IPS-18a (cell line): ENCODE measurements around the gene FBXO27.
A peak's percentile ranks its signal among the peaks of the same experiment; 100 is the strongest.

Experiments used
- H3K27ac ChIP-seq: one replicate; pipeline ENCODE4 v1.5.1; 2013; ENCODE audit warnings: low read length
- H3K27me3 ChIP-seq: one replicate; pipeline ENCODE4 v1.6.1; 2013; ENCODE audit warnings: mild to moderate bottlenecking, low read length; ENCODE audit not compliant: control insufficient read depth, insufficient read depth
- H3K36me3 ChIP-seq: one replicate; pipeline ENCODE4 v1.6.1; 2013; ENCODE audit warnings: low read depth, low read length; ENCODE audit not compliant: control insufficient read depth
- H3K4me1 ChIP-seq: one replicate; pipeline ENCODE4 v1.6.1; 2013; ENCODE audit warnings: low read depth, low read length; ENCODE audit not compliant: control insufficient read depth
- H3K4me3 ChIP-seq: one replicate; pipeline ENCODE4 v1.5.1; 2013; ENCODE audit warnings: low read length
- H3K9ac ChIP-seq: one replicate; pipeline ENCODE4 v1.6.1; 2013; ENCODE audit warnings: mild to moderate bottlenecking, low read length, moderate library complexity
- H3K9me3 ChIP-seq: one replicate; pipeline ENCODE4 v1.6.1; 2013; ENCODE audit warnings: low read depth, low read length; ENCODE audit not compliant: control insufficient read depth

Gene FBXO27

GRCh38 chr19:38980583-38981374 lies 51.6 kb downstream of the FBXO27 start:
- Histone ChIP-seq H3K27ac (no peak overlapping the region), H3K36me3 (no peaks in the 10 kb centered on the region), H3K4me3 (no peak overlapping the region), H3K9me3 (no peaks in the 10 kb centered on the region), H3K9ac (no peak overlapping the region), H3K4me1 (peaks cover 7% of the 10 kb centered on the region), H3K27me3 (no peaks in the 10 kb centered on the region)

GRCh38 chr19:38979812-38980211 lies 52.5 kb downstream of the FBXO27 start:
- no peaks in the 10 kb centered on the region for H3K27me3 ChIP-seq
- no peak overlapping the region for H3K9ac ChIP-seq
- no peak overlapping the region for H3K27ac ChIP-seq
- no peaks in the 10 kb centered on the region for H3K36me3 ChIP-seq
- peaks cover 7% of the 10 kb centered on the region for H3K4me1 ChIP-seq
- no peaks in the 10 kb centered on the region for H3K9me3 ChIP-seq
- no peak overlapping the region for H3K4me3 ChIP-seq

GRCh38 chr19:38978326-38978689 lies 54.0 kb downstream of the FBXO27 start:
- Histone ChIP-seq H3K36me3 (no peaks in the 10 kb centered on the region), H3K27ac (no peak overlapping the region), H3K9ac (no peak overlapping the region), H3K4me1 (peaks cover 11% of the 10 kb centered on the region), H3K4me3 (no peak overlapping the region), H3K9me3 (no peaks in the 10 kb centered on the region), H3K27me3 (no peaks in the 10 kb centered on the region)

- Histone ChIP-seq H3K4me3 (no peak overlapping the region), H3K27me3 (no peaks in the 10 kb centered on the region), H3K9me3 (no peaks in the 10 kb centered on the region), H3K4me1 (peaks cover 11% of the 10 kb centered on the region), H3K27ac (no peak overlapping the region), H3K9ac (no peak overlapping the region), H3K36me3 (no peaks in the 10 kb centered on the region)
Measured at GRCh38 chr19:38977445-38978325, 54.7 kb downstream of the FBXO27 start.

- Histone ChIP-seq H3K27ac (no peak overlapping the region), H3K36me3 (no peaks in the 10 kb centered on the region), H3K4me1 (peaks cover 11% of the 10 kb centered on the region), H3K4me3 (peak overlapping the region; percentile 53), H3K9ac (peak overlapping the region; percentile 49), H3K27me3 (no peaks in the 10 kb centered on the region), H3K9me3 (no peaks in the 10 kb centered on the region)
Measured at GRCh38 chr19:38975861-38976271, 56.5 kb downstream of the FBXO27 start.

- H3K4me3 ChIP-seq, result peak within 1 kb of the TSS; percentile 82
- peaks cover 11% of the 10 kb centered on the region for H3K4me1 ChIP-seq
- no peaks in the 10 kb centered on the region for H3K27me3 ChIP-seq
- H3K27ac ChIP-seq, result no peak within 1 kb of the TSS
- H3K9me3 ChIP-seq, result no peaks in the 10 kb centered on the region
- H3K9ac ChIP-seq, result peak within 1 kb of the TSS; percentile 50
- H3K36me3 ChIP-seq, result no peaks in the 10 kb centered on the region
Measured at GRCh38 chr19:38975214-38975860, 57.0 kb downstream of the FBXO27 start, which contains the start of gene FBXO17. FBXO17 (minus strand) TSS chr19:38975742; CDS start chr19:38950319, 25,423 bp downstream.

GRCh38 chr19:38974624-38975213 lies 57.6 kb downstream of the FBXO27 start:
- H3K9ac ChIP-seq, result peak overlapping the region; percentile 50
- H3K9me3 ChIP-seq, result no peaks in the 10 kb centered on the region
- no peaks in the 10 kb centered on the region for H3K27me3 ChIP-seq

More at GRCh38 chr19:38974624-38975213, 57.6 kb downstream of the FBXO27 start:
- no peaks in the 10 kb centered on the region for H3K36me3 ChIP-seq
- peak overlapping the region; percentile 82 for H3K4me3 ChIP-seq
- H3K4me1 ChIP-seq, result peaks cover 11% of the 10 kb centered on the region
- no peak overlapping the region for H3K27ac ChIP-seq
